ENCODE data around the gene CROCC. TPM values are rescaled to one million over a fixed set of nuclear protein-coding genes. Genes with fewer than 3 reads are reported as not detected.
"Not testable (repeated sequence)": the region's sequence is repeated elsewhere in the genome, so short reads cannot be mapped to it uniquely, and the experiment has no call there.

The CROCC gene
- total RNA-seq, 1 experiment from 2014 or later = 30.2 TPM

DNA sequence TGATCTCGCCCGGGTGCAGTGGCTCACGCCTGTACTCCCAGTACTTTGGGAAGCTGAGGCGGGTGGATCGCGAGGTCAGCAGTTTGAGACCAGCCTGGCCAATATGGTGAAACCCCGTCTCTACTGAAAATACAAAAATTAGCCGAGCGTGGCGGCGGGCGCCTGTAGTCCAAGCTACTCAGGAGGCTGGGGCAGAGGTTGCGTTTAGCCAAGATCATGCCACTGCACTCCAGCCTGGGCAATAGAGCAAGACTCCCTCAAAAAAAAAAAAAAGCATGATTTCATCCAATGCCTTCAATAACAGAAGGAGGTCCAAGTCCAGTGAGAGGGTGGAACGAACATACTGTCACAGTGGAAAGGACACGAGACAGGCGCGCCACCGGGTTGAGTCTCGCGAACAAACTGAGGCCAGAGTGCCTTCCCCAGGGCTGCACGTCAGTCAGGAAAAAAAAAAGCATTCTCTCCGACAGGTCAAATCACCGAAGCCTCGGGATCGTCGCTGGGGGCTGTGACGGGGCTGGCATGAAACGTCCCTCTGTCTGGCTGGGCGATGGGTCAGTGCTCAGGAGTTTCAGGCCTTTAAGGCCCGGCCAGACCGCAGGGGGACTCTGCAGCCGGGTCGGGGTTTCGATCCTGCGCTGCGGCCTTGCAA lies 8.4 kb upstream of the CROCC start:
- H3K4me3 ChIP-seq (ENCODE audit: low read depth, low read length, poor library complexity, severe bottlenecking) = peak overlapping the region; percentile 72
- intact Hi-C loops (cut with micrococcal nuclease; ENCODE audit: unreplicated experiment) = no loop called here
- TF ChIP-seq, protein P1, sequence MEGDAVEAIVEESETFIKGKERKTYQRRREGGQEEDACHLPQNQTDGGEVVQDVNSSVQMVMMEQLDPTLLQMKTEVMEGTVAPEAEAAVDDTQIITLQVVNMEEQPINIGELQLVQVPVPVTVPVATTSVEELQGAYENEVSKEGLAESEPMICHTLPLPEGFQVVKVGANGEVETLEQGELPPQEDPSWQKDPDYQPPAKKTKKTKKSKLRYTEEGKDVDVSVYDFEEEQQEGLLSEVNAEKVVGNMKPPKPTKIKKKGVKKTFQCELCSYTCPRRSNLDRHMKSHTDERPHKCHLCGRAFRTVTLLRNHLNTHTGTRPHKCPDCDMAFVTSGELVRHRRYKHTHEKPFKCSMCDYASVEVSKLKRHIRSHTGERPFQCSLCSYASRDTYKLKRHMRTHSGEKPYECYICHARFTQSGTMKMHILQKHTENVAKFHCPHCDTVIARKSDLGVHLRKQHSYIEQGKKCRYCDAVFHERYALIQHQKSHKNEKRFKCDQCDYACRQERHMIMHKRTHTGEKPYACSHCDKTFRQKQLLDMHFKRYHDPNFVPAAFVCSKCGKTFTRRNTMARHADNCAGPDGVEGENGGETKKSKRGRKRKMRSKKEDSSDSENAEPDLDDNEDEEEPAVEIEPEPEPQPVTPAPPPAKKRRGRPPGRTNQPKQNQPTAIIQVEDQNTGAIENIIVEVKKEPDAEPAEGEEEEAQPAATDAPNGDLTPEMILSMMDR (conservative IDR thresholded peaks at IDR 0.05; ENCODE audit: low read depth, low read length) = no peak
- no peak for TF ChIP-seq EZH2 (IDR thresholded peaks at IDR 0.05; ENCODE audit: borderline replicate concordance, low read depth, low read length, poor library complexity, severe bottlenecking)
- CTCF ChIA-PET = no interaction called here
- no TSS peak for BruUV-seq (replicated peaks)
- H3K36me3 ChIP-seq (ENCODE audit: insufficient read depth, low read length, poor library complexity, severe bottlenecking) = no peaks in the 10 kb centered on the region
- no peaks in the 10 kb centered on the region for H3K27me3 ChIP-seq (replicated peaks; ENCODE audit: insufficient read depth, low read depth, low read length, poor library complexity)
- no peaks in the 10 kb centered on the region for H3K9me3 ChIP-seq (ENCODE audit: low read depth, low read length, poor library complexity, severe bottlenecking)
- DNase-seq (ENCODE audit: low spot score) = no peak
- peaks cover 12% of the 10 kb centered on the region for H3K4me1 ChIP-seq (ENCODE audit: insufficient read depth, low read length, poor library complexity, severe bottlenecking)
- peak overlapping the region; percentile 50 for H3K27ac ChIP-seq (ENCODE audit: low read depth, low read length, poor library complexity, severe bottlenecking)
- POLR2A ChIA-PET (ENCODE audit: low non-redundant PET) = no interaction called here

DNA sequence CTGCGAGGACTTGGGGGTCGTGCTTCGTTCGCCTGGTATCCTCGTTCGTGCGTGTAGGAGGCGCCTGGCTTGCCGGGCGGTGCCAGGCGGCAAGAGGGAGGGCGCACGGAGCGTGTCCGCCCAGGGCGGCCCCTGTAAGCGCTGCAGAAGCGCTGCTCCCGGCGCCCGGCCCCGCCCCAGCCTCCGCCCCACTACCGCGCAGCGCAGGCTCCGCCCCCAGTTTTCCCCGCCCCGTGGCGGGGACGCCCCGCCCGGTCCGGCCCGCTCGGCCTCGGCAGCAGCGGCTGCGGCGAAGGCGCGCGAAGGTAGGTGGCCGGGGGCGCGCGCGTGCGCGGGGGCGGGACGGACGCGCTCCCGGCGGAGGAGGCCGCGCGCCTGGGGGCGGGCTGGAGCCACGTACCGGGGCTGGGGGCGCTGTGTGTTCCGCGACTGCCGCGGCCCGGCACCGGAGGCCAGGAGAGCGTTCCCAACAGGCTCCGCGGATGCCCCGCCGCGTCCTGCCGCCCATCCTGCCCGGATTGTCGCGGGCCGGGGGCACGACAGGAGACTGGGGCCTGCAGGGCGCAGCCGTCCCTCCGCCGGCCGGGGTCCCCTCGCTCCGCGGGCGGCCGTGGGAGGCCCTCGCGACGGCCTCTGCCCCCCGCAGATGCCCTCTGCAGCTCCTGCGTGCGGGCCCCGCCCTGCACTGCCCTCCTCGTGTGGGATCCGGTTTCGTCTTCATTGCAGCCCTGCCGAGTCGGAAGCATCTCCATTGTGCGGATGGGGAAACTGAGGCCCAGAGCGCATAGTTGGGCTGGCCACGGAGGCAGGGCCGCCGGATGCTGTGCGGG lies 7.7 kb upstream of the CROCC start:
- no TSS peak for BruUV-seq (replicated peaks)
- Histone ChIP-seq H3K4me3 (ENCODE audit: low read depth, low read length, poor library complexity, severe bottlenecking) (peak overlapping the region; percentile 72), H3K4me1 (ENCODE audit: insufficient read depth, low read length, poor library complexity, severe bottlenecking) (peaks cover 12% of the 10 kb centered on the region), H3K36me3 (ENCODE audit: insufficient read depth, low read length, poor library complexity, severe bottlenecking) (no peaks in the 10 kb centered on the region), H3K27me3 (replicated peaks; ENCODE audit: insufficient read depth, low read depth, low read length, poor library complexity) (no peaks in the 10 kb centered on the region), H3K27ac (ENCODE audit: low read depth, low read length, poor library complexity, severe bottlenecking) (peak overlapping the region; percentile 80), H3K9me3 (ENCODE audit: low read depth, low read length, poor library complexity, severe bottlenecking) (no peaks in the 10 kb centered on the region)
- intact Hi-C loops (cut with micrococcal nuclease; ENCODE audit: unreplicated experiment) = no loop called here
- peak; percentile 95 for DNase-seq (ENCODE audit: low spot score)
- TF ChIP-seq EZH2 (IDR thresholded peaks at IDR 0.05; ENCODE audit: borderline replicate concordance, low read depth, low read length, poor library complexity, severe bottlenecking) = no peak
- TF ChIP-seq, protein P1 (conservative IDR thresholded peaks at IDR 0.05; ENCODE audit: low read depth, low read length) = no peak
- CTCF ChIA-PET = no interaction called here
- POLR2A ChIA-PET (ENCODE audit: low non-redundant PET) = no interaction called here

DNA sequence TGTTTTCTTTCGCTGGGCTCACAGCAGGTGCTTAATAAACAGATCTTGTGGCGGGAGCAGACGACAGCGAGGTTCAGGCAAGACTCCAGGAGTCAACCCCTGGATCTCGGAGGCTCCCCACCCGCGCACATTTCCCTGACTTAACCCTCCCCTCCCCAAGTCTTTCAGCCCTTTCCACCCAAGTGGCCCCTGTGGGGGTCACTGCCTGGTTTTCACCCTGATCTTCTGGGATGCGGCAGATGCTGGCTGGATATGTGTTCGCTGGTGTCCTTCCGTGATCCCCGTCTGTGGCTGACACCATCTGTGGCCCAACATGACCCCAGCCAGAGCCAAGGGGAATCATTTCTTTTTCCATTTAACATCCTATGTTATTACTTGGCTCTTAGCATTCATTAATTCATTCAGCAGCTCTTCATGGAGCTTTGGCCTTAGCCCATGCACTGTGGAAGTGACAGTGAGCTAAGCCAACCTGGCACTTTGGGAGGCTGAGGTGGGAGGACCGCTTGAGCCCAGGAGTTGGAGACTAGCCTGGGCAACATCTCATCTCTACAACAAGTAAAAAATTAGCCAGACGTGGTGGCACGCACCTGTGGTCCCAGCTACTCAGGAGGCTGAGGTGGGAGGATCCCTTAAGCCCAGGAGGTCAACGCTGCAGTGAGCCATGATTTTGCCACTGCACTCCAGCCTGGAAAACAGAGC lies 6.7 kb upstream of the CROCC start:
- H3K27ac ChIP-seq (ENCODE audit: low read depth, low read length, poor library complexity, severe bottlenecking); H3K27me3 ChIP-seq (replicated peaks; ENCODE audit: insufficient read depth, low read depth, low read length, poor library complexity); CTCF ChIA-PET; H3K9me3 ChIP-seq (ENCODE audit: low read depth, low read length, poor library complexity, severe bottlenecking); POLR2A ChIA-PET (ENCODE audit: low non-redundant PET); intact Hi-C loops (cut with micrococcal nuclease; ENCODE audit: unreplicated experiment); DNase-seq (ENCODE audit: low spot score); H3K36me3 ChIP-seq (ENCODE audit: insufficient read depth, low read length, poor library complexity, severe bottlenecking): not testable (repeated sequence)
- Histone ChIP-seq H3K4me1 (ENCODE audit: insufficient read depth, low read length, poor library complexity, severe bottlenecking) (peaks cover 12% of the 10 kb centered on the region), H3K4me3 (ENCODE audit: low read depth, low read length, poor library complexity, severe bottlenecking) (peak overlapping the region; percentile 72)
- BruUV-seq (replicated peaks) = TSS peak; percentile 44
